Stimulated activated CD8-positive, alpha-beta memory T cell treated with anti-CD3 and anti-CD28 coated beads, Interleukin-15, amount 100 ng/mL, for 1 hour (primary cell): ENCODE measurements around the gene ABCB9.
"Not testable (repeated sequence)": the region's sequence is repeated elsewhere in the genome, so short reads cannot be mapped to it uniquely, and the experiment has no call there.

Experiments used
- DNase-seq: peaks from one replicate; pipeline ENCODE4 v3.0.0-alpha.2; 2020; ENCODE audit warnings: low read depth

The ABCB9 gene

GRCh38 chr12:122894193-122895121 lies 71.8 kb downstream of the ABCB9 start:
- no peak for DNase-seq

- DNase-seq, result no peak
These were observed 72.8 kb downstream of the ABCB9 start for GRCh38 chr12:122893208-122894153.

GRCh38 chr12:122892724-122893123 lies 73.5 kb downstream of the ABCB9 start:
- not testable (repeated sequence) for DNase-seq

GRCh38 chr12:122891661-122892525 lies 74.4 kb downstream of the ABCB9 start:
- DNase-seq, result no peak

- DNase-seq, result no peak
These were observed 76.3 kb downstream of the ABCB9 start for GRCh38 chr12:122889761-122890520.

- no peak for DNase-seq
These were observed 78.0 kb downstream of the ABCB9 start for GRCh38 chr12:122888232-122888752.

GRCh38 chr12:122887819-122888212 lies 78.4 kb downstream of the ABCB9 start:
- no peak for DNase-seq

GRCh38 chr12:122886851-122887818 lies 79.1 kb downstream of the ABCB9 start:
- DNase-seq, result no peak

- no peak for DNase-seq
These were observed 80.1 kb downstream of the ABCB9 start for GRCh38 chr12:122886161-122886560.

- no peak for DNase-seq
These were observed 81.4 kb downstream of the ABCB9 start for GRCh38 chr12:122884860-122885259.

GRCh38 chr12:122884091-122884826 lies 82.0 kb downstream of the ABCB9 start:
- DNase-seq, result no peak

GRCh38 chr12:122882908-122883558 lies 83.2 kb downstream of the ABCB9 start:
- no peak for DNase-seq

- no peak for DNase-seq
These were observed 85.6 kb downstream of the ABCB9 start for GRCh38 chr12:122880668-122881067.

- no peak for DNase-seq
These were observed 86.1 kb downstream of the ABCB9 start for GRCh38 chr12:122880155-122880667.
